ENCODE measurements around the gene CR1. TPM values are rescaled to one million over a fixed set of nuclear protein-coding genes. Genes with fewer than 3 reads are reported as not detected.

Gene CR1
- total and polyA plus RNA-seq, 9 of the 15 experiments (the other 6 are each of a cell fraction or from before 2014, with no cell fraction given), result 0.07 to 0.47 (median 0.18) TPM

GRCh38 chr1:207672522-207673130 lies 176.7 kb downstream of the CR1 start:
- Histone ChIP-seq H3K4me1 (replicated peaks in 1 of 2; ENCODE audit: control insufficient read depth in 2 of 2, insufficient read depth in 2 of 2, low read length in 2 of 2) (peaks cover 11 to 32% of the 10 kb centered on the region in 2 experiments; a peak in 4 of 5 replicates), H4K20me1 (replicated peaks; ENCODE audit: control insufficient read depth, insufficient read depth, low read length) (peaks cover 2% of the 10 kb centered on the region; the same call in 1 of the 2 replicates), H2AFZ (ENCODE audit: low read depth, low read length) (no peak overlapping the region), H3K36me3 (ENCODE audit: control insufficient read depth, insufficient read depth, low read length) (no peaks in the 10 kb centered on the region; the same call in 1 of the 3 replicates), H3K9me1 (ENCODE audit: control insufficient read depth, insufficient read depth, low read length) (no peaks in the 10 kb centered on the region), H3K4me3 (no peak overlapping the region), H3K9ac (ENCODE audit: insufficient read depth in 1 of 2, low read depth in 2 of 2, low read length in 2 of 2) (no peak overlapping the region), H3K27ac (ENCODE audit: extremely low read depth, low read depth, low read length) (no peak overlapping the region), H3K79me2 (ENCODE audit: control insufficient read depth, insufficient read depth, low read length) (peaks cover 76% of the 10 kb centered on the region), H3K4me2 (ENCODE audit: insufficient read depth, low read length) (no peak overlapping the region), H3K9me3 (replicated peaks; ENCODE audit: control insufficient read depth, insufficient read depth, low read depth, low read length) (no peaks in the 10 kb centered on the region; the same call in 1 of the 2 replicates), H3K27me3 (ENCODE audit: control insufficient read depth in 2 of 2, insufficient read depth in 2 of 2, low read length in 2 of 2) (no peaks in the 10 kb centered on the region)
- BruUV-seq (replicated peaks), result no TSS peak
- peak; percentile 87 for ATAC-seq
- intact Hi-C loops (cut with micrococcal nuclease) (loop anchor here (1.0 to 2.0 kb wide), 5 partner anchors 22 to 172 kb away; no protein-coding TSS in a partner anchor), in situ Hi-C loops (cut with MboI) (loop anchor here (5.0 kb wide), 2 partner anchors 50 to 90 kb away; no protein-coding TSS in a partner anchor)
- CTCF ChIA-PET (ENCODE audit: low intra/inter-chr PET ratio), result interaction anchor here (1.1 to 1.7 kb wide), 3 partner anchors 53 to 595 kb away, joined by 3 to 6 read pairs (median 3); no protein-coding TSS in a partner anchor
- 27% methylated on average over 5 of the region's 5 CpGs for WGBS (ENCODE audit: insufficient coverage, low coverage, missing lambda C conversion rate)
- DNase-seq (ENCODE audit: extremely low read depth in 1 of 4, low spot score in 3 of 4), result peak; percentile 48 to 79 (median 66)
- peak; percentile 35 for FAIRE-seq
- POLR2A ChIA-PET, result interaction anchor here (0.6 to 1.1 kb wide), 6 partner anchors 13 to 132 kb away, joined by 3 to 5 read pairs (median 4); no protein-coding TSS in a partner anchor
- TF ChIP-seq SIN3A (IDR thresholded peaks at IDR 0.05; ENCODE audit: borderline replicate concordance in 2 of 2, control insufficient read depth in 1 of 2, low read depth in 2 of 2, low read length in 2 of 2), result no peak
- no peak for TF ChIP-seq FOXP1 (CRISPR knock-in tag; IDR thresholded peaks at IDR 0.05)
- TF ChIP-seq ETV1 (tag; conservative IDR thresholded peaks at IDR 0.05; ENCODE audit: low read depth), result 0 out of 2 replicates have a peak, but pooled peaks have one; percentile 14
- TF ChIP-seq, protein P1, sequence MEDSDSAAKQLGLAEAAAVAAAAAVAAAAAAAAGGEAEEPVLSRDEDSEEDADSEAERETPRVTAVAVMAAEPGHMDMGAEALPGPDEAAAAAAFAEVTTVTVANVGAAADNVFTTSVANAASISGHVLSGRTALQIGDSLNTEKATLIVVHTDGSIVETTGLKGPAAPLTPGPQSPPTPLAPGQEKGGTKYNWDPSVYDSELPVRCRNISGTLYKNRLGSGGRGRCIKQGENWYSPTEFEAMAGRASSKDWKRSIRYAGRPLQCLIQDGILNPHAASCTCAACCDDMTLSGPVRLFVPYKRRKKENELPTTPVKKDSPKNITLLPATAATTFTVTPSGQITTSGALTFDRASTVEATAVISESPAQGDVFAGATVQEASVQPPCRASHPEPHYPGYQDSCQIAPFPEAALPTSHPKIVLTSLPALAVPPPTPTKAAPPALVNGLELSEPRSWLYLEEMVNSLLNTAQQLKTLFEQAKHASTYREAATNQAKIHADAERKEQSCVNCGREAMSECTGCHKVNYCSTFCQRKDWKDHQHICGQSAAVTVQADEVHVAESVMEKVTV (CRISPR knock-in tag; IDR thresholded peaks at IDR 0.05), result peak; percentile 63; the same call in 1 of the 2 replicates
- TF ChIP-seq KHSRP (IDR thresholded peaks at IDR 0.05), result no peak
- TF ChIP-seq ZNF518B (CRISPR knock-in tag; IDR thresholded peaks at IDR 0.05), result no peak
- TF ChIP-seq RBFOX2 (IDR thresholded peaks at IDR 0.05; ENCODE audit: low read depth, low read length), result no peak
- TF ChIP-seq, protein P2, sequence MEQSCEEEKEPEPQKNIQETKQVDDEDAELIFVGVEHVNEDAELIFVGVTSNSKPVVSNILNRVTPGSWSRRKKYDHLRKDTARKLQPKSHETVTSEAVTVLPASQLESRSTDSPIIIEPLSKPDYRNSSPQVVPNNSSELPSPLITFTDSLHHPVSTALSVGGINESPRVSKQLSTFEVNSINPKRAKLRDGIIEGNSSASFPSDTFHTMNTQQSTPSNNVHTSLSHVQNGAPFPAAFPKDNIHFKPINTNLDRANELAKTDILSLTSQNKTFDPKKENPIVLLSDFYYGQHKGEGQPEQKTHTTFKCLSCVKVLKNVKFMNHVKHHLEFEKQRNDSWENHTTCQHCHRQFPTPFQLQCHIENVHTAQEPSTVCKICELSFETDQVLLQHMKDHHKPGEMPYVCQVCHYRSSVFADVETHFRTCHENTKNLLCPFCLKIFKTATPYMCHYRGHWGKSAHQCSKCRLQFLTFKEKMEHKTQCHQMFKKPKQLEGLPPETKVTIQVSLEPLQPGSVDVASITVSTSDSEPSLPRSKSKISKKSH (CRISPR knock-in tag; IDR thresholded peaks at IDR 0.05), result no peak
- TF ChIP-seq ZNF239 (CRISPR knock-in tag; IDR thresholded peaks at IDR 0.05), result no peak
- TF ChIP-seq, protein P3, sequence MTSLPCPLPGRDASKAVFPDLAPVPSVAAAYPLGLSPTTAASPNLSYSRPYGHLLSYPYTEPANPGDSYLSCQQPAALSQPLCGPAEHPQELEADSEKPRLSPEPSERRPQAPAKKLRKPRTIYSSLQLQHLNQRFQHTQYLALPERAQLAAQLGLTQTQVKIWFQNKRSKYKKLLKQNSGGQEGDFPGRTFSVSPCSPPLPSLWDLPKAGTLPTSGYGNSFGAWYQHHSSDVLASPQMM (CRISPR knock-in tag; IDR thresholded peaks at IDR 0.05), result no peak
- no peak for TF ChIP-seq ZC3H8 (IDR thresholded peaks at IDR 0.05)
- TF ChIP-seq HCFC1 (IDR thresholded peaks at IDR 0.05; ENCODE audit: low read depth, low read length), result no peak
- TF ChIP-seq, protein P4, sequence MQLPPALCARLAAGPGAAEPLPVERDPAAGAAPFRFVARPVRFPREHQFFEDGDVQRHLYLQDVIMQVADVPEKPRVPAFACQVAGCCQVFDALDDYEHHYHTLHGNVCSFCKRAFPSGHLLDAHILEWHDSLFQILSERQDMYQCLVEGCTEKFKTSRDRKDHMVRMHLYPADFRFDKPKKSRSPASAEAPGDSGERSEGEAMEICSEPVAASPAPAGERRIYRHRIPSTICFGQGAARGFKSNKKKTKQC (CRISPR knock-in tag; IDR thresholded peaks at IDR 0.05), result no peak
- peak; percentile 72; the same call in 1 of the 2 replicates for TF ChIP-seq ARID2 (IDR thresholded peaks at IDR 0.05)
